GM12878 (cell line): Measurements from ENCODE around the gene CEP89. TPM values are rescaled to one million over a fixed set of nuclear protein-coding genes. Genes with fewer than 3 reads are reported as not detected.

Source experiments
- ATAC-seq: fragments of 200-7000 bp; cut with Tn5 transposase; 3 replicates; pipeline ENCODE4 v1.9.1; 2020; ENCODE audit warnings: mild to moderate bottlenecking, moderate library complexity
- BruUV-seq: library from RNA; stranded (reverse); fragments of 400-500 nt; replicated peaks from 2 replicates; lab custom pipeline; 2021; lab: Mats Ljungman, UMichigan
- CTCF ChIA-PET: fragments of 300-600 bp; sonication (Branson Sonifier 250); formaldehyde crosslinking; extraction: SDS; loops from one replicate; lab custom pipeline; 2021; ENCODE audit warnings: inconsistent platforms; lab: Yijun Ruan, JAX
- POLR2A ChIA-PET: fragments of 350-600 bp; formaldehyde crosslinking; extraction: SDS; loops from one replicate; lab custom pipeline; 2021; ENCODE audit warnings: inconsistent platforms; lab: Charles Lee
- RAD21 ChIA-PET: fragments of 300-600 bp; sonication (Branson Sonifier 250); formaldehyde crosslinking; loops from one replicate; lab custom pipeline; 2023; ENCODE audit warnings: antibody characterized with exemption; ENCODE audit not compliant: unreplicated experiment; lab: Charles Lee
- SMC1A ChIA-PET: fragments of 300-600 bp; sonication (Branson Sonifier 250); formaldehyde crosslinking; loops from one replicate; lab custom pipeline; 2023; ENCODE audit not compliant: unreplicated experiment, uncharacterized antibody; lab: Charles Lee
- DNase-seq: peaks from one replicate; pipeline ENCODE4 v3.0.0-alpha.2; 2011; ENCODE audit warnings: low read depth, low spot score
- FAIRE-seq: peaks from 3 replicates; lab custom pipeline; 2011; peaks lifted over from hg19 to GRCh38; lab: Jason Lieb, UNC
- H2AFZ ChIP-seq: 2 replicates; pipeline ENCODE4 v1.6.0; 2011; ENCODE audit warnings: low read depth, low read length, control low read depth; ENCODE audit not compliant: control insufficient read depth
- H3K27ac ChIP-seq: 2 replicates; pipeline ENCODE4 v1.5.1; 2011; ENCODE audit warnings: control low read depth; ENCODE audit not compliant: control insufficient read depth, insufficient read depth
- H3K27me3 ChIP-seq, 2 experiments: replicated peaks in 1 of 2; 2 replicates each; pipeline versions ENCODE4 v1.6.0 to v1.6.1; 2011; ENCODE audit warnings: low read length in 1 of 2; ENCODE audit not compliant: control insufficient read depth in 2 of 2, insufficient read depth in 2 of 2
- H3K36me3 ChIP-seq, 2 experiments: 2 replicates each; pipeline ENCODE4 v1.5.1; 2011; ENCODE audit warnings: low read length in 1 of 2; ENCODE audit not compliant: control insufficient read depth in 2 of 2, insufficient read depth in 2 of 2
- H3K4me1 ChIP-seq: 2 replicates; pipeline ENCODE4 v1.6.1; 2011; ENCODE audit warnings: mild to moderate bottlenecking, low read length, moderate library complexity, mixed read lengths; ENCODE audit not compliant: control insufficient read depth, insufficient read depth
- H3K4me2 ChIP-seq: 2 replicates; pipeline ENCODE4 v1.6.0; 2011; ENCODE audit warnings: control low read depth; ENCODE audit not compliant: control insufficient read depth, insufficient read depth
- H3K4me3 ChIP-seq: fragments of 200-600 bp; sonication (generic); 2 replicates; pipeline ENCODE4 v1.5.1; 2016
- H3K79me2 ChIP-seq: 2 replicates; pipeline ENCODE4 v1.6.0; 2011; ENCODE audit warnings: low read length; ENCODE audit not compliant: control insufficient read depth, insufficient read depth
- H3K9ac ChIP-seq: 2 replicates; pipeline ENCODE4 v1.8.0; 2011; ENCODE audit warnings: low read length, control low read depth, mixed read lengths; ENCODE audit not compliant: control insufficient read depth, insufficient read depth
- H3K9me3 ChIP-seq: replicated peaks from 3 replicates; pipeline ENCODE4 v1.5.1; 2011; ENCODE audit warnings: mild to moderate bottlenecking, low read length; ENCODE audit not compliant: control insufficient read depth, insufficient read depth
- H4K20me1 ChIP-seq: 2 replicates; pipeline ENCODE4 v1.6.0; 2011; ENCODE audit not compliant: control insufficient read depth, insufficient read depth
- BACH1 ChIP-seq: fragments of 450-650 bp; IDR thresholded peaks from 2 replicates; pipeline ENCODE4 v1.6.1; 2017; ENCODE audit warnings: mild to moderate bottlenecking, borderline replicate concordance
- CEBPB ChIP-seq, 2 experiments: fragments of 150-350 bp in 1 of 2; IDR thresholded peaks; 2 replicates each; pipeline ENCODE4 v1.6.1; 2012 to 2014; ENCODE audit warnings: low read depth in 2 of 2, low read length in 2 of 2, borderline replicate concordance in 1 of 2, inconsistent platforms in 1 of 2
- DPF2 ChIP-seq: fragments of 450-650 bp; IDR thresholded peaks from 2 replicates; pipeline ENCODE4 v1.6.1; 2017; ENCODE audit warnings: mild to moderate bottlenecking
- EZH2 ChIP-seq: IDR thresholded peaks from 2 replicates; pipeline ENCODE4 v1.6.1; 2012; ENCODE audit warnings: low read depth, mild to moderate bottlenecking, control low read depth, inconsistent platforms, low read length, borderline replicate concordance; ENCODE audit not compliant: control insufficient read depth
- GATAD2B ChIP-seq: fragments of 450-650 bp; conservative IDR thresholded peaks from 2 replicates; pipeline ENCODE4 v1.6.1; 2017; ENCODE audit warnings: low read depth, mild to moderate bottlenecking, moderate library complexity
- KDM1A ChIP-seq: fragments of 200-600 bp; sonication (generic); IDR thresholded peaks from 2 replicates; pipeline ENCODE4 v1.6.1; 2016; ENCODE audit warnings: borderline replicate concordance
- MTA3 ChIP-seq: IDR thresholded peaks from 2 replicates; pipeline ENCODE4 v1.6.1; 2012; ENCODE audit warnings: low read length, inconsistent platforms, borderline replicate concordance
- MYB ChIP-seq: fragments of 150-350 bp; IDR thresholded peaks from 2 replicates; pipeline ENCODE4 v1.6.1; 2014; ENCODE audit warnings: mild to moderate bottlenecking, low read depth, low read length, borderline replicate concordance
- SMC3 ChIP-seq: IDR thresholded peaks from 2 replicates; pipeline ENCODE4 v1.6.1; 2011; ENCODE audit warnings: low read length, improper control_type of control experiment, borderline replicate concordance
- WRNIP1 ChIP-seq: IDR thresholded peaks from 2 replicates; pipeline ENCODE4 v1.6.1; 2011; ENCODE audit warnings: low read depth, low read length, improper control_type of control experiment, borderline replicate concordance
- YY1 ChIP-seq: IDR thresholded peaks from 2 replicates; pipeline ENCODE4 v1.6.1; 2011; ENCODE audit warnings: low read depth, mild to moderate bottlenecking, low read length
- ZBED1 ChIP-seq: IDR thresholded peaks from 2 replicates; pipeline ENCODE4 v1.6.1; 2016; ENCODE audit warnings: borderline replicate concordance
- ZNF384 ChIP-seq: IDR thresholded peaks from 2 replicates; pipeline ENCODE4 v1.6.1; 2012; ENCODE audit warnings: low read depth, mild to moderate bottlenecking, low read length, improper control_type of control experiment, borderline replicate concordance
- WGBS: methylation state at CpG from one replicate; pipeline ENCODE4 v1.1.6; 2016; ENCODE audit warnings: low lambda C conversion rate; ENCODE audit not compliant: insufficient replicate concordance, insufficient coverage; ENCODE audit errors: missing lambda C conversion rate; 5-methylcytosine and 5-hydroxymethylcytosine counted together
- in situ Hi-C: fragments of 300-500 bp; cut with MboI; formaldehyde crosslinking; loops from 9 replicates; pipeline ENCODE4 v1.14.3; 2018; ENCODE audit warnings: mixed read lengths
- intact Hi-C: fragments of 100-400 bp; cut with micrococcal nuclease; formaldehyde crosslinking; loops from one replicate; pipeline ENCODE4 v1.14.2; 2022; ENCODE audit not compliant: unreplicated experiment
- polyA plus RNA-seq, 11 experiments: library from polyadenylated mRNA; depleted of rRNA in 4 of 11; unstranded in 6 of 11; stranded (reverse) in 5 of 11; fragments of >200 nt; fragmentation: Nextera tagmentation in 4 of 11; fragmentation: Illumina TruSeq in 1 of 11; extraction: Ambion mirVana in 4 of 11; extraction: Trizol in 1 of 11; gene quantifications; 1 replicate in 1 of 11; 2 replicates in 10 of 11; pipeline versions ENCODE4 v1.2.1 to v1.2.3, GENCODE V29; 2011 to 2016; ENCODE audit warnings: inconsistent platforms in 2 of 11, missing spikeins in 2 of 11, low read depth in 1 of 11
- total RNA-seq, 4 experiments: library from RNA; depleted of rRNA in 3 of 4; stranded (reverse); fragments of >200 nt in 3 of 4; fragmentation: Illumina TruSeq in 1 of 4; extraction: Trizol in 1 of 4; gene quantifications; 2 replicates each; pipeline versions ENCODE4 v1.2.1 to v1.2.3, GENCODE V29; 2013 to 2021
- TF ChIP-seq, protein P1 (sequence below): IDR thresholded peaks from 2 replicates; pipeline ENCODE4 v1.6.1; 2012; ENCODE audit warnings: low read depth, low read length, improper control_type of control experiment
- TF ChIP-seq, protein P2 (sequence below): fragments of 450-650 bp; IDR thresholded peaks from 2 replicates; pipeline ENCODE4 v1.6.1; 2017; ENCODE audit warnings: borderline replicate concordance
- TF ChIP-seq, protein P3 (sequence below): IDR thresholded peaks from 2 replicates; pipeline ENCODE4 v1.6.1; 2011; ENCODE audit warnings: mild to moderate bottlenecking, low read depth, low read length, moderate library complexity; ENCODE audit not compliant: insufficient replicate concordance
- TF ChIP-seq, protein P4 (sequence below): fragments of 450-650 bp; IDR thresholded peaks from 2 replicates; pipeline ENCODE4 v1.6.1; 2018; ENCODE audit warnings: borderline replicate concordance, mild to moderate bottlenecking; ENCODE audit not compliant: partially characterized antibody

CEP89 gene
- total and polyA plus RNA-seq, 10 of the 15 experiments (the other 5 are each of a cell fraction or from before 2014, with no cell fraction given): 6.0 to 19.3 (median 10.2) TPM

DNA sequence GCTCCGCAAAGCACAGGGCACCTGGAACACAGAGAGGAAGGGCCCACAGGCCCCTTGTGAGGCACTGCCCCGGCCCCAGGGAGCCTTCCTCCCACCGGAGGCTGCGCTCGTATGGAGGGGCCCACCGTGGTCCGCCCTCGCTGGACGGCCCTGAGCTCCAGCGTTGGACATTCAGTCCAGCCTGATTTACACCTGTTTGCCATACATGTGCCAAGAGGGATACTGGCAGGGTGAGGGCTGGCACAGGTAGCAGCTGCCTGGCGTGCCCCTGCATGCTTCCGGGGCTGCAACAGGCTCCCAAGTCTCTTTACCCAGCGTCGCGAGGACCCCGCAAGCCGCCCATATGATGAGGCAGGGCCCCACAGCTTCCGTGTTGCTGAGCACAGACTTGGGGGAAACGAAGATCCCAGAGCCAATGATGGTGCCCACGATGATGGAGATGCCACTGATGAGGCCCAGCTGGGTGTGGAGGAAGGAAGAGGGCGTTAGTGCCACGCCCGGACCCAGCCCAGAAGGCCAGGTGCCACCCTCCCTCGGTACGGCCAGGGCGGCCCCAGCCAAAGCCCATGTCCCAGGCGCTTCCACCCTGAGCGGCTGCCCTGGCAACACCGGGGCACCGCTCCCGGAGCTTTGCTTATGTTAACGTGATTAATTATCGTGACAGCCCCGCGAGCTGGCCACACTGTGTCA, 107.3 kb downstream of the CEP89 start:
- no peak overlapping the region for H3K4me2 ChIP-seq
- H3K9ac ChIP-seq: no peak overlapping the region
- H3K79me2 ChIP-seq: no peaks in the 10 kb centered on the region
- ChIA-PET SMC1A (no interaction called here), POLR2A (no interaction called here), RAD21 (no interaction called here), CTCF (no interaction called here)
- ATAC-seq (no peak), DNase-seq (no peak), FAIRE-seq (no peak)
- no peaks in the 10 kb centered on the region for H3K36me3 ChIP-seq
- no peaks in the 10 kb centered on the region for H3K9me3 ChIP-seq
- no peaks in the 10 kb centered on the region for H3K4me1 ChIP-seq
- no peak overlapping the region for H2AFZ ChIP-seq
- in situ Hi-C loops: no loop called here
- no peaks in the 10 kb centered on the region for H4K20me1 ChIP-seq
- intact Hi-C loops: no loop called here
- TF ChIP-seq, protein P1, sequence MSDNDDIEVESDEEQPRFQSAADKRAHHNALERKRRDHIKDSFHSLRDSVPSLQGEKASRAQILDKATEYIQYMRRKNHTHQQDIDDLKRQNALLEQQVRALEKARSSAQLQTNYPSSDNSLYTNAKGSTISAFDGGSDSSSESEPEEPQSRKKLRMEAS: no peak
- TF ChIP-seq GATAD2B (no peak), YY1 (no peak), MTA3 (no peak), CEBPB (IDR thresholded peaks at IDR 0.05; ENCODE audit: borderline replicate concordance in 1 of 2, low read depth in 2 of 2, low read length in 2 of 2) (no peak), BACH1 (no peak), DPF2 (no peak), KDM1A (no peak), ZBED1 (no peak), EZH2 (no peak), SMC3 (no peak), WRNIP1 (no peak), ZNF384 (no peak), MYB (no peak)
- TF ChIP-seq, protein P2, sequence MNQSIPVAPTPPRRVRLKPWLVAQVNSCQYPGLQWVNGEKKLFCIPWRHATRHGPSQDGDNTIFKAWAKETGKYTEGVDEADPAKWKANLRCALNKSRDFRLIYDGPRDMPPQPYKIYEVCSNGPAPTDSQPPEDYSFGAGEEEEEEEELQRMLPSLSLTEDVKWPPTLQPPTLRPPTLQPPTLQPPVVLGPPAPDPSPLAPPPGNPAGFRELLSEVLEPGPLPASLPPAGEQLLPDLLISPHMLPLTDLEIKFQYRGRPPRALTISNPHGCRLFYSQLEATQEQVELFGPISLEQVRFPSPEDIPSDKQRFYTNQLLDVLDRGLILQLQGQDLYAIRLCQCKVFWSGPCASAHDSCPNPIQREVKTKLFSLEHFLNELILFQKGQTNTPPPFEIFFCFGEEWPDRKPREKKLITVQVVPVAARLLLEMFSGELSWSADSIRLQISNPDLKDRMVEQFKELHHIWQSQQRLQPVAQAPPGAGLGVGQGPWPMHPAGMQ: no peak
- TF ChIP-seq, protein P3, sequence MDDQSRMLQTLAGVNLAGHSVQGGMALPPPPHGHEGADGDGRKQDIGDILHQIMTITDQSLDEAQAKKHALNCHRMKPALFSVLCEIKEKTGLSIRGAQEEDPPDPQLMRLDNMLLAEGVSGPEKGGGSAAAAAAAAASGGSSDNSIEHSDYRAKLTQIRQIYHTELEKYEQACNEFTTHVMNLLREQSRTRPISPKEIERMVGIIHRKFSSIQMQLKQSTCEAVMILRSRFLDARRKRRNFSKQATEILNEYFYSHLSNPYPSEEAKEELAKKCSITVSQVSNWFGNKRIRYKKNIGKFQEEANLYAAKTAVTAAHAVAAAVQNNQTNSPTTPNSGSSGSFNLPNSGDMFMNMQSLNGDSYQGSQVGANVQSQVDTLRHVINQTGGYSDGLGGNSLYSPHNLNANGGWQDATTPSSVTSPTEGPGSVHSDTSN: no peak
- TF ChIP-seq, protein P4, sequence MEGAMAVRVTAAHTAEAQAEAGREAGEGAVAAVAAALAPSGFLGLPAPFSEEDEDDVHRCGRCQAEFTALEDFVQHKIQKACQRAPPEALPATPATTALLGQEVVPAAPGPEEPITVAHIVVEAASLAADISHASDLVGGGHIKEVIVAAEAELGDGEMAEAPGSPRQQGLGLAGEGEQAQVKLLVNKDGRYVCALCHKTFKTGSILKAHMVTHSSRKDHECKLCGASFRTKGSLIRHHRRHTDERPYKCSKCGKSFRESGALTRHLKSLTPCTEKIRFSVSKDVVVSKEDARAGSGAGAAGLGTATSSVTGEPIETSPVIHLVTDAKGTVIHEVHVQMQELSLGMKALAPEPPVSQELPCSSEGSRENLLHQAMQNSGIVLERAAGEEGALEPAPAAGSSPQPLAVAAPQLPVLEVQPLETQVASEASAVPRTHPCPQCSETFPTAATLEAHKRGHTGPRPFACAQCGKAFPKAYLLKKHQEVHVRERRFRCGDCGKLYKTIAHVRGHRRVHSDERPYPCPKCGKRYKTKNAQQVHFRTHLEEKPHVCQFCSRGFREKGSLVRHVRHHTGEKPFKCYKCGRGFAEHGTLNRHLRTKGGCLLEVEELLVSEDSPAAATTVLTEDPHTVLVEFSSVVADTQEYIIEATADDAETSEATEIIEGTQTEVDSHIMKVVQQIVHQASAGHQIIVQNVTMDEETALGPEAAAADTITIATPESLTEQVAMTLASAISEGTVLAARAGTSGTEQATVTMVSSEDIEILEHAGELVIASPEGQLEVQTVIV: no peak
- BruUV-seq: no TSS peak
- 68% methylated on average over 35 of the region's 35 CpGs for WGBS
- no peaks in the 10 kb centered on the region for H3K27me3 ChIP-seq
- H3K4me3 ChIP-seq: no peak overlapping the region
- no peak overlapping the region for H3K27ac ChIP-seq
